A549 (cell line): ENCODE data around the gene RPLP2. TPM values are rescaled to one million over a fixed set of nuclear protein-coding genes. Genes with fewer than 3 reads are reported as not detected.
A peak's percentile ranks its signal among the peaks of the same experiment; 100 is the strongest.

Experiments
- ATAC-seq, 2 experiments: fragments of 200-7000 bp in 1 of 2; fragments of >200 bp in 1 of 2; cut with Nextera tagmentation in 1 of 2; cut with Tn5 transposase in 1 of 2; 3 replicates each; pipeline versions ENCODE4 v1.8.0 to v1.9.1; 2018 to 2020; ENCODE audit warnings: mild to moderate bottlenecking in 1 of 2, moderate library complexity in 1 of 2
- CTCF ChIA-PET: fragments of 300-600 bp; sonication (Branson Sonifier 250); formaldehyde crosslinking; extraction: SDS; loops from one replicate; lab custom pipeline; 2021; ENCODE audit warnings: antibody characterized with exemption, inconsistent platforms; lab: Yijun Ruan, JAX
- POLR2A ChIA-PET: fragments of 350-600 bp; formaldehyde crosslinking; extraction: SDS; loops from one replicate; lab custom pipeline; 2021; ENCODE audit warnings: antibody characterized with exemption, inconsistent platforms; lab: Yijun Ruan, JAX
- DNase-seq, 2 experiments: peaks; one replicate each; pipeline versions ENCODE4 v3.0.0 to v3.0.0-alpha.2; 2011 to 2016; ENCODE audit warnings: low read depth in 1 of 2, low spot score in 1 of 2
- FAIRE-seq: peaks from 2 replicates; lab custom pipeline; 2011; peaks lifted over from hg19 to GRCh38; lab: Jason Lieb, UNC
- H3K27ac ChIP-seq, 2 experiments: fragments of >200 bp; sonication (Bioruptor Twin); formaldehyde crosslinking; 3 replicates each; pipeline ENCODE4 v1.5.1; 2016 to 2017
- H3K4me1 ChIP-seq: fragments of >200 bp; sonication (Bioruptor Twin); formaldehyde crosslinking; 3 replicates; pipeline ENCODE4 v1.6.1; 2016
- H3K4me2 ChIP-seq: fragments of >200 bp; sonication (Bioruptor Twin); formaldehyde crosslinking; 3 replicates; pipeline ENCODE4 v1.6.1; 2016
- H3K4me3 ChIP-seq: fragments of >200 bp; sonication (Bioruptor Twin); formaldehyde crosslinking; 3 replicates; pipeline ENCODE4 v1.5.1; 2016
- H3K9me3 ChIP-seq: fragments of >200 bp; sonication (Bioruptor Twin); formaldehyde crosslinking; 3 replicates; pipeline ENCODE4 v1.6.1; 2016
- CHD4 ChIP-seq: fragments of 200-600 bp; sonication (generic); IDR thresholded peaks from 2 replicates; pipeline ENCODE4 v1.6.1; 2016; ENCODE audit warnings: antibody characterized with exemption, mild to moderate bottlenecking, borderline replicate concordance
- EHF ChIP-seq: fragments of 250-450 bp; sonication (Bioruptor Pico); IDR thresholded peaks from 2 replicates; pipeline ENCODE4 v1.5.0; 2020; ENCODE audit warnings: mild to moderate bottlenecking
- FOXS1 ChIP-seq: fragments of 250-450 bp; sonication (Bioruptor Pico); IDR thresholded peaks from 2 replicates; pipeline ENCODE4 v1.5.0; 2020; ENCODE audit warnings: mild to moderate bottlenecking, moderate library complexity
- JUN ChIP-seq, 2 experiments: fragments of >200 bp; sonication (Bioruptor Twin); formaldehyde crosslinking; IDR thresholded peaks; 2 replicates in 1 of 2; 3 replicates in 1 of 2; pipeline ENCODE4 v1.6.1; 2016 to 2017
- MYC ChIP-seq: IDR thresholded peaks from 2 replicates; pipeline ENCODE4 v1.6.1; 2012; ENCODE audit warnings: mild to moderate bottlenecking, inconsistent platforms, low read length, improper control_type of control experiment, borderline replicate concordance
- NPAS2 ChIP-seq: fragments of 250-450 bp; sonication (Bioruptor Pico); IDR thresholded peaks from 2 replicates; pipeline ENCODE4 v1.8.0; 2022; ENCODE audit warnings: mild to moderate bottlenecking, moderate library complexity, borderline replicate concordance
- NR3C1 ChIP-seq: fragments of >200 bp; sonication (Bioruptor Twin); formaldehyde crosslinking; IDR thresholded peaks from 3 replicates; pipeline ENCODE4 v1.6.1; 2017
- POLR2AphosphoS2 ChIP-seq: conservative IDR thresholded peaks from 2 replicates; pipeline ENCODE4 v1.6.1; 2012; ENCODE audit warnings: low read length, improper control_type of control experiment, inconsistent platforms
- RAD21 ChIP-seq, 2 experiments: fragments of >200 bp in 1 of 2; sonication (Bioruptor Twin) in 1 of 2; formaldehyde crosslinking in 1 of 2; IDR thresholded peaks in 1 of 2; conservative IDR thresholded peaks in 1 of 2; 2 replicates in 1 of 2; 3 replicates in 1 of 2; pipeline ENCODE4 v1.6.1; 2012 to 2018; ENCODE audit warnings: inconsistent platforms in 1 of 2
- RNF2 ChIP-seq: fragments of 200-600 bp; sonication (generic); IDR thresholded peaks from 2 replicates; pipeline ENCODE4 v1.6.1; 2016; ENCODE audit warnings: low read depth, mild to moderate bottlenecking, antibody characterized with exemption, moderate library complexity, borderline replicate concordance
- SREBF2 ChIP-seq: fragments of 450-650 bp; IDR thresholded peaks from 2 replicates; pipeline ENCODE4 v1.6.1; 2014; ENCODE audit warnings: mild to moderate bottlenecking, moderate library complexity
- ZFP36 ChIP-seq: fragments of 450-650 bp; IDR thresholded peaks from 2 replicates; pipeline ENCODE4 v1.6.1; 2014; ENCODE audit warnings: borderline replicate concordance; ENCODE audit not compliant: partially characterized antibody
- ZSCAN20 ChIP-seq: fragments of 250-450 bp; sonication (Bioruptor Pico); IDR thresholded peaks from 2 replicates; pipeline ENCODE4 v1.8.0; 2022; ENCODE audit warnings: mild to moderate bottlenecking, moderate library complexity
- WGBS: methylation state at CpG from one replicate; pipeline ENCODE4 v1.1.6; 2017; ENCODE audit errors: missing lambda C conversion rate; 5-methylcytosine and 5-hydroxymethylcytosine counted together
- polyA plus RNA-seq, 4 experiments: library from polyadenylated mRNA; depleted of rRNA in 3 of 4; stranded (reverse); fragments of >200 nt; fragmentation: RNase III in 1 of 4; extraction: RNeasy Plus Mini Kit Qiagen cat#74134 plus additional on column Dnase treatment in 1 of 4; gene quantifications; 2 replicates in 3 of 4; 3 replicates in 1 of 4; pipeline ENCODE4 v1.2.3, GENCODE V29; 2011 to 2017
- TF ChIP-seq, protein P1 (sequence below): IDR thresholded peaks from 2 replicates; pipeline ENCODE4 v1.6.1; 2012
- TF ChIP-seq, protein P2 (sequence below): IDR thresholded peaks from 2 replicates; pipeline ENCODE4 v1.6.1; 2012
- TF ChIP-seq, protein P3 (sequence below): fragments of 200-600 bp; sonication (generic); IDR thresholded peaks from 2 replicates; pipeline ENCODE4 v1.6.1; 2016; ENCODE audit warnings: antibody characterized with exemption, mild to moderate bottlenecking, moderate library complexity
- TF ChIP-seq, protein P4 (sequence below): fragments of 250-450 bp; sonication (Bioruptor Pico); IDR thresholded peaks from 2 replicates; pipeline ENCODE4 v1.5.0; 2020; ENCODE audit warnings: low read depth, mild to moderate bottlenecking, moderate library complexity
- TF ChIP-seq, protein P5 (sequence below): fragments of >200 bp; sonication (Bioruptor Twin); formaldehyde crosslinking; IDR thresholded peaks from 3 replicates; pipeline ENCODE4 v1.6.1; 2016

RPLP2 gene
- polyA plus RNA-seq, 2 of the 4 experiments (the other 2 are of a cell fraction): 1,493 to 2,508 TPM

DNA sequence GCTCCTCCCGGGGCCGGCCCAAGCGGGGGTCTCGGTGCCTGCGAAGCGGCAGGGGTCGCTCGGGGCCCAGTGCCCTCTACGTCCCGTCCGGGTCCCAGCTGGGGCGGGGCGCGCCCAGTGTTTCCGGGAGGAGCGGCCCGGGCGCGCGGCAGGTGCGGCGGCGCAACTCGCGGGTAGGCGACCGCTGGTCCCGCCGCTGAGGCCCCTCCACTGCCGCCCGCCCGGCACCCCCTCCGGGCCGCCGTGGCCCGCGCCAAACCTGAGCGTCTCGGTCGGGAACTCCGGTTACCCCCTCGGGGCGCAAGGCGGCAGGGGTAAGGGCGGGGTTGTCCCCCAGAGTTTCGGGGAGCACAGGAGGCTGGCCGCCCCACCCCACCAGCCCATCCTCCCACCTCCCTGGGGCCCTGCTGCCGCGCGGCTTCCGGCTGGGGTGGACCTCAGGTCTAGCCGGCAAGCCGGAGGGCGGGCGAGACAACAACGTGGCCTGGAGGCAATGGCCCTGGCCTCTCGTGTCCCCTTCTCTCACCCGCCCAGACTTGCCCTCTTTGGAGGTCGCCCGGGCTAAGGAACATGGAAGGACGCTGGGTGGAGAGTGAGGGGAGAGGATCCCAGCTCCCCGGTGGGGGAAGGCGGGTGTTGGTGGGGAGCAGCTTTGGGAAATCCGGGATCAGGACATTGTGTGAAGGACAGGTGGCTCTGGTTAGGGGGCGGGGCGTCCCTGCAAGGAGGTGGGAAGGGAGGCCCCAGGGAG, 17.6 kb downstream of the RPLP2 start:
- CTCF ChIA-PET: interaction anchor here (1.2 to 1.7 kb wide), 3 partner anchors 10 to 12 kb away, joined by 3 to 5 read pairs (median 4); no protein-coding TSS in a partner anchor
- Histone ChIP-seq H3K9me3 (no peaks in the 10 kb centered on the region), H3K4me2 (peak overlapping the region; percentile 87), H3K4me1 (peaks cover 56% of the 10 kb centered on the region), H3K4me3 (peak overlapping the region; percentile 52), H3K27ac (peak overlapping the region; percentile 80 to 88)
- TF ChIP-seq JUN (IDR thresholded peaks at IDR 0.05): peak in 1 of 2 experiments; percentile 52; a peak in 3 of 5 replicates
- TF ChIP-seq, protein P1, sequence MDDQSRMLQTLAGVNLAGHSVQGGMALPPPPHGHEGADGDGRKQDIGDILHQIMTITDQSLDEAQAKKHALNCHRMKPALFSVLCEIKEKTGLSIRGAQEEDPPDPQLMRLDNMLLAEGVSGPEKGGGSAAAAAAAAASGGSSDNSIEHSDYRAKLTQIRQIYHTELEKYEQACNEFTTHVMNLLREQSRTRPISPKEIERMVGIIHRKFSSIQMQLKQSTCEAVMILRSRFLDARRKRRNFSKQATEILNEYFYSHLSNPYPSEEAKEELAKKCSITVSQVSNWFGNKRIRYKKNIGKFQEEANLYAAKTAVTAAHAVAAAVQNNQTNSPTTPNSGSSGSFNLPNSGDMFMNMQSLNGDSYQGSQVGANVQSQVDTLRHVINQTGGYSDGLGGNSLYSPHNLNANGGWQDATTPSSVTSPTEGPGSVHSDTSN: peak; percentile 29; the same call in 1 of the 2 replicates
- TF ChIP-seq EHF (CRISPR knock-in tag): no peak
- TF ChIP-seq CHD4: no peak
- TF ChIP-seq, protein P2, sequence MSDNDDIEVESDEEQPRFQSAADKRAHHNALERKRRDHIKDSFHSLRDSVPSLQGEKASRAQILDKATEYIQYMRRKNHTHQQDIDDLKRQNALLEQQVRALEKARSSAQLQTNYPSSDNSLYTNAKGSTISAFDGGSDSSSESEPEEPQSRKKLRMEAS: peak; percentile 45; the same call in 1 of the 2 replicates
- ATAC-seq (peak in 1 of 2 experiments; percentile 2; a peak in 1 of 6 replicates), FAIRE-seq (no peak), DNase-seq (no peak)
- 41% methylated on average over 17 of the region's 66 CpGs for WGBS
- POLR2A ChIA-PET: interaction anchor here (3.5 kb wide), 1 partner anchor 8 kb away, joined by 26 read pairs; the partner anchor contains the start of gene PNPLA2

DNA sequence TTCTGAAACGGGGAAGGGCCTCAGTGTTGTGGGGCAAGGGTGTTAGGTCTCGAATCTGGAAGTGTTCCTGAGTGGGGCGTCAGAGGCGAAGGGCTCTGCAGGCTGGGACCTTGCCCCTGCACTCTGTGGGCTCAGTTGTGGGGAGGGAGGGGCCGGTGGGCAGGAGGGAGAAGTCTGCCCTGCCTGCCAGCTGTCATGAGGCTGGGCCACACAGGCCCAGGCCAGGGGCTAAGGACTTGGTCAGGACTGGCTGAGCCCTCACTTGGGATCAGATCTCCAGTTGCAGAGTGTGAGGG, 18.1 kb downstream of the RPLP2 start, which contains the start of gene CRACR2B:
CRACR2B (plus strand) TSS at position 23 of the 296 bp plus-strand sequence. CDS start 689 bp downstream, outside the sequence.
- H3K4me2 ChIP-seq: peak within 1 kb of the TSS; percentile 87
- peak within 1 kb of the TSS; percentile 52 for H3K4me3 ChIP-seq
- 49% methylated on average over 5 of the region's 5 CpGs for WGBS
- ChIA-PET POLR2A (interaction anchor here (3.5 kb wide), 1 partner anchor 9 kb away, joined by 26 read pairs; the partner anchor contains the start of gene PNPLA2), CTCF (interaction anchor here (1.2 to 1.7 kb wide), 3 partner anchors 10 to 12 kb away, joined by 3 to 5 read pairs (median 4); no protein-coding TSS in a partner anchor)
- peaks cover 55% of the 10 kb centered on the region for H3K4me1 ChIP-seq
- no peaks in the 10 kb centered on the region for H3K9me3 ChIP-seq
- H3K27ac ChIP-seq: peak within 1 kb of the TSS; percentile 80 to 88
- ATAC-seq: no peak
- FAIRE-seq: no peak
- TF ChIP-seq ZFP36 (no peak), JUN (IDR thresholded peaks at IDR 0.05) (no peak), ZSCAN20 (CRISPR knock-in tag) (no peak), NR3C1 (no peak), RNF2 (no peak), RAD21 (conservative IDR thresholded peaks at IDR 0.05 in 1 of 2, IDR thresholded peaks at IDR 0.05 in 1 of 2) (no peak), POLR2AphosphoS2 (no peak), SREBF2 (no peak), NPAS2 (CRISPR knock-in tag) (no peak), FOXS1 (CRISPR knock-in tag) (no peak), MYC (no peak), CHD4 (no peak)
- TF ChIP-seq, protein P3, sequence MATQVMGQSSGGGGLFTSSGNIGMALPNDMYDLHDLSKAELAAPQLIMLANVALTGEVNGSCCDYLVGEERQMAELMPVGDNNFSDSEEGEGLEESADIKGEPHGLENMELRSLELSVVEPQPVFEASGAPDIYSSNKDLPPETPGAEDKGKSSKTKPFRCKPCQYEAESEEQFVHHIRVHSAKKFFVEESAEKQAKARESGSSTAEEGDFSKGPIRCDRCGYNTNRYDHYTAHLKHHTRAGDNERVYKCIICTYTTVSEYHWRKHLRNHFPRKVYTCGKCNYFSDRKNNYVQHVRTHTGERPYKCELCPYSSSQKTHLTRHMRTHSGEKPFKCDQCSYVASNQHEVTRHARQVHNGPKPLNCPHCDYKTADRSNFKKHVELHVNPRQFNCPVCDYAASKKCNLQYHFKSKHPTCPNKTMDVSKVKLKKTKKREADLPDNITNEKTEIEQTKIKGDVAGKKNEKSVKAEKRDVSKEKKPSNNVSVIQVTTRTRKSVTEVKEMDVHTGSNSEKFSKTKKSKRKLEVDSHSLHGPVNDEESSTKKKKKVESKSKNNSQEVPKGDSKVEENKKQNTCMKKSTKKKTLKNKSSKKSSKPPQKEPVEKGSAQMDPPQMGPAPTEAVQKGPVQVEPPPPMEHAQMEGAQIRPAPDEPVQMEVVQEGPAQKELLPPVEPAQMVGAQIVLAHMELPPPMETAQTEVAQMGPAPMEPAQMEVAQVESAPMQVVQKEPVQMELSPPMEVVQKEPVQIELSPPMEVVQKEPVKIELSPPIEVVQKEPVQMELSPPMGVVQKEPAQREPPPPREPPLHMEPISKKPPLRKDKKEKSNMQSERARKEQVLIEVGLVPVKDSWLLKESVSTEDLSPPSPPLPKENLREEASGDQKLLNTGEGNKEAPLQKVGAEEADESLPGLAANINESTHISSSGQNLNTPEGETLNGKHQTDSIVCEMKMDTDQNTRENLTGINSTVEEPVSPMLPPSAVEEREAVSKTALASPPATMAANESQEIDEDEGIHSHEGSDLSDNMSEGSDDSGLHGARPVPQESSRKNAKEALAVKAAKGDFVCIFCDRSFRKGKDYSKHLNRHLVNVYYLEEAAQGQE: no peak
- TF ChIP-seq, protein P4, sequence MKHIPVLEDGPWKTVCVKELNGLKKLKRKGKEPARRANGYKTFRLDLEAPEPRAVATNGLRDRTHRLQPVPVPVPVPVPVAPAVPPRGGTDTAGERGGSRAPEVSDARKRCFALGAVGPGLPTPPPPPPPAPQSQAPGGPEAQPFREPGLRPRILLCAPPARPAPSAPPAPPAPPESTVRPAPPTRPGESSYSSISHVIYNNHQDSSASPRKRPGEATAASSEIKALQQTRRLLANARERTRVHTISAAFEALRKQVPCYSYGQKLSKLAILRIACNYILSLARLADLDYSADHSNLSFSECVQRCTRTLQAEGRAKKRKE: no peak
- TF ChIP-seq, protein P5, sequence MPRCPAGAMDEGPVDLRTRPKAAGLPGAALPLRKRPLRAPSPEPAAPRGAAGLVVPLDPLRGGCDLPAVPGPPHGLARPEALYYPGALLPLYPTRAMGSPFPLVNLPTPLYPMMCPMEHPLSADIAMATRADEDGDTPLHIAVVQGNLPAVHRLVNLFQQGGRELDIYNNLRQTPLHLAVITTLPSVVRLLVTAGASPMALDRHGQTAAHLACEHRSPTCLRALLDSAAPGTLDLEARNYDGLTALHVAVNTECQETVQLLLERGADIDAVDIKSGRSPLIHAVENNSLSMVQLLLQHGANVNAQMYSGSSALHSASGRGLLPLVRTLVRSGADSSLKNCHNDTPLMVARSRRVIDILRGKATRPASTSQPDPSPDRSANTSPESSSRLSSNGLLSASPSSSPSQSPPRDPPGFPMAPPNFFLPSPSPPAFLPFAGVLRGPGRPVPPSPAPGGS: no peak
- TF ChIP-seq, all 56 proteins: peak for 0
- no peak for DNase-seq
